Skeletal muscle tissue (tissue), 4 donors: Measurements from ENCODE around the gene LRFN3. TPM values are rescaled to one million over a fixed set of nuclear protein-coding genes. Genes with fewer than 3 reads are reported as not detected.
"Not testable (repeated sequence)": the region's sequence is repeated elsewhere in the genome, so short reads cannot be mapped to it uniquely, and the experiment has no call there.

Experiments used
- H3K27ac ChIP-seq: one replicate; pipeline ENCODE4 v1.7.0; 2013; ENCODE audit warnings: mild to moderate bottlenecking, low read depth, low read length, inconsistent platforms
- H3K27me3 ChIP-seq, 3 donors: one replicate each; pipeline ENCODE4 v1.7.0; 2013; ENCODE audit warnings: low read length in 3 of 3; ENCODE audit not compliant: control insufficient read depth in 3 of 3, insufficient read depth in 3 of 3
- H3K36me3 ChIP-seq, 3 donors: one replicate each; pipeline ENCODE4 v1.7.0; 2013; ENCODE audit warnings: low read length in 3 of 3; ENCODE audit not compliant: control insufficient read depth in 3 of 3, insufficient read depth in 3 of 3
- H3K4me1 ChIP-seq, 3 donors: one replicate each; pipeline ENCODE4 v1.7.0; 2013; ENCODE audit warnings: low read length in 3 of 3, mild to moderate bottlenecking in 3 of 3; ENCODE audit not compliant: control insufficient read depth in 3 of 3, insufficient read depth in 3 of 3
- H3K4me3 ChIP-seq, 3 donors: one replicate each; pipeline ENCODE4 v1.7.0; 2013; ENCODE audit warnings: low read length in 3 of 3
- H3K9ac ChIP-seq, 3 donors: one replicate each; pipeline ENCODE4 v1.7.0; 2013; ENCODE audit warnings: low read length in 3 of 3, mild to moderate bottlenecking in 3 of 3, moderate library complexity in 2 of 3, low read depth in 1 of 3
- H3K9me3 ChIP-seq, 3 donors: one replicate each; pipeline ENCODE4 v1.7.0; 2013; ENCODE audit warnings: low read length in 3 of 3; ENCODE audit not compliant: control insufficient read depth in 3 of 3
- total RNA-seq: library from RNA; depleted of rRNA; stranded (reverse); fragments of >200 nt; gene quantifications from one replicate; pipeline ENCODE4 v1.2.3, GENCODE V29; 2014
- donor health status: Osteomylitis.

Gene LRFN3
- total RNA-seq, 1 donor from 2014 or later, result 0.52 TPM

DNA sequence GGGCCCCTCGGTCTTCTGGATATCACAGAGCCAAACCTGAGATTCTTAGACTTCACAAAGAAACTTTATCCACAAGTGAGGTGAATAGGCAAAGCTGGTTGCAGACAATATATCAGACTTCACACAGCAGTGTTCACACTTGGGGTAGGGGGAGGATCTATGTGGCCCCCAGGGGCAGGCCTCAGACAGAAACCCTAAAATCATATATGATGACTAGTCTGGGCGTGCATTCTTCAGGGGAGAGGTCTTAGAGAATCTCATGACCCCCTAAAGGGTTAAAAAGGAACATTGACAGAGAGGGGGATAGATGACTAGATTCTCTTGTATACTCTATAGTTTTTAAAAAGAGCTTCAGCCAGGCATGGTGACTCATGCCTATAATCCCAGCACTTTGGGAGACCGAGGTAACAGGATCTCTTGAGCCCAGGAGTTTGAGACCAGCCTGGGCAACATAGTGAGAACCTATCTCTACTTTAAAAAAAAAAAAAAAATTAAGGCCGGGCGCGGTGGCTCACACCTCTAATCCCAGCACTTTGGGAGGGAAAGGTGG is 30.9 kb upstream of the LRFN3 start:
- Histone ChIP-seq H3K27me3 (peaks cover 0 to 24% (median 14%) of the 10 kb centered on the region in 3 donors), H3K4me1 (peaks cover 0 to 3% (median under 1%) of the 10 kb centered on the region in 3 donors), H3K36me3 (no peaks in the 10 kb centered on the region), H3K9me3 (no peaks in the 10 kb centered on the region), H3K9ac (no peak overlapping the region), H3K4me3 (no peak overlapping the region), H3K27ac (peak overlapping the region; percentile 40)

- no peaks in the 10 kb centered on the region for H3K4me1 ChIP-seq
- peaks cover 2 to 19% (median 14%) of the 10 kb centered on the region in 3 donors for H3K27me3 ChIP-seq
- H3K36me3 ChIP-seq, result no peaks in the 10 kb centered on the region
- no peaks in the 10 kb centered on the region for H3K9me3 ChIP-seq
- peak overlapping the region in 1 of 3 donors; percentile 14 for H3K9ac ChIP-seq
- peak overlapping the region; percentile 60 for H3K27ac ChIP-seq
- H3K4me3 ChIP-seq, result peak overlapping the region in 2 of 3 donors; percentile 26 to 30
Observed at GRCh38 chr19:35907377-35907745, 28.8 kb upstream of the LRFN3 start.

DNA sequence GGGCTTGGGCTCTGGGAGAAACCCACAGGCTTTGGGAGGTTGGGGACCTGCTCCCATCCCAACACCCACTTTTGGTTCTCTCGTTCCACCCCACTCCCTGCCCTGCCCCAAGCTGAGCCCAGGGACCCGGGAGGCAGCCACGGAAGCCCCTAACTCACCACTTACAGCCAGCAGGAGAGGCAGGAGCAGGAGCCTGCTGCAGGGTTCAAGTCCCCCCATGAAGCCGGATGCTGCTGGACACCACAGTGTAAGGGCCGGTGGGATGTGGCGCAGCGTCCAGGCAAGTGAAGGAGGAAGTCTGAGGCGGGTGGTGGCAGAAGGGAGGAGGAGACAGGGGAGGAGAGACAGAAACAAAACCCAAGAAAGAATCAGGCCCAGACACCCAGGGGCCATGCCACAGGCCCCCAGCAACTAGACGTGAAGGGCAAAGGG is 28.1 kb upstream of the LRFN3 start, which contains the start of gene TYROBP:
TYROBP (minus strand) TSS at position 286 of the 432 bp plus-strand sequence; CDS start at position 219, 67 bp downstream.
- H3K4me1 ChIP-seq, result no peaks in the 10 kb centered on the region
- peak within 1 kb of the TSS; percentile 66 for H3K27ac ChIP-seq
- peaks cover 2 to 14% (median 12%) of the 10 kb centered on the region in 3 donors for H3K27me3 ChIP-seq
- H3K36me3 ChIP-seq, result no peaks in the 10 kb centered on the region
- H3K4me3 ChIP-seq, result peak within 1 kb of the TSS in 2 of 3 donors; percentile 26 to 30
- H3K9me3 ChIP-seq, result no peaks in the 10 kb centered on the region
- peak within 1 kb of the TSS in 1 of 3 donors; percentile 14 for H3K9ac ChIP-seq

- H3K9me3 ChIP-seq, result no peaks in the 10 kb centered on the region
- H3K4me3 ChIP-seq, result no peak overlapping the region
- H3K36me3 ChIP-seq, result no peaks in the 10 kb centered on the region
- H3K27ac ChIP-seq, result peak overlapping the region; percentile 66
- no peaks in the 10 kb centered on the region for H3K4me1 ChIP-seq
- no peak overlapping the region for H3K9ac ChIP-seq
- peaks cover 2 to 14% (median 10%) of the 10 kb centered on the region in 3 donors for H3K27me3 ChIP-seq
Observed at GRCh38 chr19:35908973-35909683, 27.0 kb upstream of the LRFN3 start.

DNA sequence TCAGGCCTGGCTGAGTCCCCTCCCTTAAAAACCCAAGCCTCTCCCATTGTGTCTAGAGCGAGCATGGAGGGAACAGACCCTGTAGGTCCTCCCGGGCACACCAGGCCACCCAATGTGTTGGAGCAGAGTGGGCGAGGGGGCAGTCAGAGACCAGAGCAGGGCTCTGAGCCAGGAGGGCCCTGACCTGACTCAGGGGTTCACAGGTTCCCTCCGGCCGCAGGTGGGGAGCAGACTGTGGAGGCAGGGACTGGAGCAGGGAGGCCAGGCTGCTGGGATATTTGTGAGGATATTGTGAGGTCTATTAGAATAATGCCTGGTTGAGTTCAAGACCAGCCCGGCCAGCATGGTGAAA is 26.5 kb upstream of the LRFN3 start:
- H3K36me3 ChIP-seq, result no peaks in the 10 kb centered on the region
- no peaks in the 10 kb centered on the region for H3K4me1 ChIP-seq
- H3K27ac ChIP-seq, result peak overlapping the region; percentile 58

DNA sequence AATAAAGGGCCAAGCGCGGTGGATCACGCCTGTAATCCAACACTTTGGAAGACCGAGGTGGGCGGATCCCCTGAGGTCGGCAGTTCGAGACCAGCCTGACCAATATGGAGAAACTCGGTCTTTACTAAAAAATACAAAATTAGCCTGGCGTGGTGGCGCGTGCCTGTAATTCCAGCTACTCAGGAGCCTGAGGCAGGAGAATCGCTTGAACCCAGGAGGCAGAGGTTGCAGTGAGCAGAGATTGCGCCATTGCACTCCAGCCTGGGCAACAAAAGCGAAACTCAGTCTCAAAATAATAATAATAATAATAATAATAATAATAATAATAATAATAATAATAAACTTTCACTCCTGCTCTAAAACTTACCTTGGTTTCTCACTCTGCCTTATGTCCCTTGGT is 25.8 kb upstream of the LRFN3 start:
- not testable (repeated sequence) for H3K36me3 ChIP-seq, H3K27ac ChIP-seq, H3K4me3 ChIP-seq, H3K9ac ChIP-seq, H3K9me3 ChIP-seq, H3K4me1 ChIP-seq
- peaks cover 5 to 12% (median 10%) of the 10 kb centered on the region in 3 donors for H3K27me3 ChIP-seq

More for the DNA sequence above, 26.5 kb upstream of the LRFN3 start:
- peaks cover 4 to 12% (median 10%) of the 10 kb centered on the region in 3 donors for H3K27me3 ChIP-seq
- no peak overlapping the region for H3K4me3 ChIP-seq
- no peak overlapping the region for H3K9ac ChIP-seq
- H3K9me3 ChIP-seq, result no peaks in the 10 kb centered on the region

DNA sequence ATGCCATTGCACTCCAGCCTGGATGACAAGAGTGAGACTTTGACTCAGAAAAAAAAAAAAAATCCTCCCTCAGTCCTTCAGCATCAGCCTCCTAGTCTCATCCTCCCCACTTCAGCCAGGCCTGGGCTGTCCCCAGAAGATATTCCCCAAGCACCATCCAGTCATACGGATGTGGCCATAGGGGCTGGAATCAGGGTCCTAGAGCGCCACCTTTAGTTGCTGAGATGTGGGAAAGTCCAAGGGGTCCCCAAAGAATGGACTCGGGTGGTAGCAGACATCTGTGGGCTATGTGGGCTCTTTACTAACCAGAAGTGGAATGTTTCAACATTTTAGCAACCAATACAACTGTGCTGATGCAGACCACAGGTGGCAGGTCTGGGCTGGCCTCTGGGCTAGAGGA is 25.0 kb upstream of the LRFN3 start:
- H3K9ac ChIP-seq, result no peak overlapping the region
- H3K36me3 ChIP-seq, result no peaks in the 10 kb centered on the region
- no peak overlapping the region for H3K4me3 ChIP-seq
- no peak overlapping the region for H3K27ac ChIP-seq
- no peaks in the 10 kb centered on the region for H3K9me3 ChIP-seq
- no peaks in the 10 kb centered on the region for H3K4me1 ChIP-seq
- H3K27me3 ChIP-seq, result peaks cover 5 to 12% (median 10%) of the 10 kb centered on the region in 3 donors

DNA sequence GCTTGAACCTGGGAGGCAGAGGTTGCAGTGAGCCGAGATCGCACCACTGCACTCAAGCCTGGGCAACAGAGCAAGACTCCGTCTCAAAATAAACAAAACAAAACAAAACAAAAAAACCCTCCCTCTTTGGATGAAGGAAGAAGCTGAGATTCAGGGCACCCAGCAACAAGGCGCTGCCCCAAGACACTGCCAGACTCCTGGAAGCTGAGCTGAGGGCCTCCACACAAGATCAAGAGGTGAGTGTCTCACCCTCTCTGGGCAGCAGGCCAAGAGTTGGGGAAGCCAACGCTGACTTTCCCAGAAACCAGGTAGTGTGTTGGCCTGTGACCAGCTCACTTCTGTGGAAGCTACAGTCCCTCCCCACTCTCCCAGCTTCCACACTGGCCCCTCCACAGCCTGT is 24.4 kb upstream of the LRFN3 start:
- Histone ChIP-seq H3K9me3 (no peaks in the 10 kb centered on the region), H3K36me3 (no peaks in the 10 kb centered on the region), H3K9ac (no peak overlapping the region), H3K4me1 (no peaks in the 10 kb centered on the region), H3K4me3 (no peak overlapping the region), H3K27me3 (peaks cover 6 to 14% (median 10%) of the 10 kb centered on the region in 3 donors), H3K27ac (no peak overlapping the region)

GRCh38 chr19:35913589-35913988 is 22.6 kb upstream of the LRFN3 start:
- H3K4me3 ChIP-seq, result no peak overlapping the region
- H3K9ac ChIP-seq, result no peak overlapping the region
- peaks cover 7 to 12% (median 10%) of the 10 kb centered on the region in 3 donors for H3K27me3 ChIP-seq
- H3K27ac ChIP-seq, result no peak overlapping the region
- no peaks in the 10 kb centered on the region for H3K4me1 ChIP-seq
- no peaks in the 10 kb centered on the region for H3K36me3 ChIP-seq
- no peaks in the 10 kb centered on the region for H3K9me3 ChIP-seq

- Histone ChIP-seq H3K27ac (no peak overlapping the region), H3K4me3 (no peak overlapping the region), H3K27me3 (peaks cover 0 to 7% (median 4%) of the 10 kb centered on the region in 3 donors), H3K36me3 (no peaks in the 10 kb centered on the region), H3K9ac (no peak overlapping the region), H3K9me3 (no peaks in the 10 kb centered on the region), H3K4me1 (no peaks in the 10 kb centered on the region)
Observed at GRCh38 chr19:35915443-35915842, 20.7 kb upstream of the LRFN3 start.
